T-helper 2 cell (primary cell): ENCODE measurements around the gene KRTAP4-1.
"Not testable (repeated sequence)": the region's sequence is repeated elsewhere in the genome, so short reads cannot be mapped to it uniquely, and the experiment has no call there.

ENCODE experiments used
- DNase-seq, 5 experiments: peaks; one replicate each; pipeline versions ENCODE4 v3.0.0 to v3.0.0-alpha.2; 2012 to 2022

KRTAP4-1 gene

GRCh38 chr17:41171886-41172285 is 12.8 kb downstream of the KRTAP4-1 start:
- DNase-seq = no peak

- no peak for DNase-seq
Measured at GRCh38 chr17:41168121-41168520, 16.6 kb downstream of the KRTAP4-1 start, which contains the start of gene KRTAP4-3. KRTAP4-3 (minus strand) TSS chr17:41168221; CDS start chr17:41168172, 49 bp downstream.

DNA sequence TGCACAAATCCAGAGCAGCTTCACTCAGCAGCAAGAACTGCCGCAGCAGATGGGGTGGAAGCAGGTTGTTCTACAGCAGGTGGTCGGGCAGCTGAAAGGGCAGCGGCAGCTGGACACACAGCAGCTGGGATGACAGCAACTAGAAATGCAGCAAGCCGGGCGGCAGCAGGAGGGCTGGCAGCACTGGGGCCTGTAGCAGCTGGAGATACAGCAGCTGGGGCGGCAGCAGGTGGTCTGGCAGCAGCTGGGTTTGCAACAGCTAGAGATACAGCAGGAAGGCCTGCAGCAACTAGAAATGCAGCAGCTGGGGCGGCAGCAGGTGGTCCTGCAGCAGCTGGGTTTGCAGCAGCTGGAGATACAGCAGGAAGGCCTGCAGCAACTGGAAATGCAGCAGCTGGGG is 17.1 kb downstream of the KRTAP4-1 start:
- no peak for DNase-seq

GRCh38 chr17:41163828-41164227 is 20.9 kb downstream of the KRTAP4-1 start:
- DNase-seq = no peak

GRCh38 chr17:41160648-41161047 is 24.1 kb downstream of the KRTAP4-1 start, which contains the start of gene KRTAP4-4:
KRTAP4-4 (minus strand) TSS chr17:41160748; CDS start chr17:41160691, 57 bp downstream.
- DNase-seq = no peak

DNA sequence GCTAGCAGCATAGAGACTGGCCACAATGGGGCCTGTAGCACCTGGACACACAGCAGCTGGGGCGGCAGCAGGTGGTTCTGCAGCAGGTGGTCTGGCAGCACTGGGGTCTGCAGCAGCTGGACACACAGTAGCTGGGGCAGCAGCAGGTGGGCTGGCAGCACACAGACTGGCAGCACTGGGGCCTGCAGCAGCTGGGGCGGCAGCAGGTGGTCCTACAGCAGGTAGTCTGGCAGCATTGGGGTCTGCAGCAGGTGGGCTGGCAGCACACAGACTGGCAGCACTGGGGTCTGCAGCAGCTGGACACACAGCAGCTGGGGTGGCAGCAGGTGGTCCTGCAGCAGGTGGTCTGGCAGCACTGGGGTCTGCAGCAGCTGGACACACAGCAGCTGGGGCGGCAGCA is 24.5 kb downstream of the KRTAP4-1 start:
- not testable (repeated sequence) for DNase-seq

DNA sequence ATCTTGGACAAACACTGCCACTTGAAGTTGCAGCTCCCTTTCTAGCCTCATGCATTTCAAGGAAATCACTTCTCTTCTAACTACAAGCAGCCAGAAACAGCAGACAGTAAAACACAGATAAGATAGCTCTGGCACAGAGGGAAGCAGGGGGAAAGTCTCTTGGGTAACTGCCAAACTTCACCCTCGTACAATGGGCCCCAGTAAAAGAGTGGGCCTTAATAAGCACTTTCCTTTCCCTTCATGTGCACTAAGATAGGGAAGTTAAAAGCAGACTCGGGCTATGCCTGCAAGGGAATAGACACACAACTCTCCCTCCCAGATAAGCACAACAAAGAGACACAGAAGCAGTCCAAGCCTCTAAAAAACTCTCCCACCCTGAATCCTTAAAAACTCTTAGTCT is 30.9 kb downstream of the KRTAP4-1 start:
- DNase-seq = no peak

DNA sequence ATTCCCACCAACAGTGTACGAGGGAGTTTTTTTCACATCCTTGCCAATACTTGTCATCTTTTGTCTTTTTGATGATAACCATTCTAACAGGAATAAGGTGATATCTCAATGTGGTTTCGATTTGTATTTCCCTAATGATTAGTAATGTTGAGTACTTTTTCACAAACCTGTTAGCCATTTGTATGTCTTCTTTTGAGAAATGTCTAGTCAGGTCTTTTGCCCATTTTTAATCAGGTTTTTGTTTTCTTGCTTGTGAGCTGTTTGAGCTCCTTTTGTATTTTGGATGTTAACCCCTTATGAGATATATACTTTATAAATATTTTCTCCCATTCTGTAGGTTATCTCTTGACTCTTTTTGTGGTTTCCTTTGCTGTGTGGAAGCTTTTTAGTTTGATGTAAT is 33.2 kb downstream of the KRTAP4-1 start:
- DNase-seq = no peak

DNA sequence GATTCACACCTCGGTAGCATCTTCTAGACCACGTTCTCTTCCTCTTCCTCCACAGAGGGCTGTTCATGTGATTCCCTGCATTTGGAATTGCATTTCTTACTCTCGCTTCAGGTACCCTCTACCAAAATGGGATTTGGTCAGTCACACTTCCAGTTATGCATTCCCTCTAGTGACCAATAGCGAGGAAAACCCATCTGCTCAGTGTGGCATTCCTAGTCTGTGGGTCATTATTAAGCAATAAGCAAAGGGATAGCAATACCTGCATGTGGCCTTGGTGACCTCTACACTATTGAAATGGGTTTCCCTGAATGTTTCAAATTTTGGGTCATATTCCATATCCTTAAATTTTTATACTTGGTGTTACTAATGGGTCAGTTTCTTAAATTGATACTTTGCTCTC is 34.7 kb downstream of the KRTAP4-1 start:
- no peak for DNase-seq

GRCh38 chr17:41149652-41149985 is 35.1 kb downstream of the KRTAP4-1 start, which contains the start of gene KRTAP4-5:
KRTAP4-5 (minus strand) TSS chr17:41149825; CDS start chr17:41149767, 58 bp downstream.
- no peak for DNase-seq

DNA sequence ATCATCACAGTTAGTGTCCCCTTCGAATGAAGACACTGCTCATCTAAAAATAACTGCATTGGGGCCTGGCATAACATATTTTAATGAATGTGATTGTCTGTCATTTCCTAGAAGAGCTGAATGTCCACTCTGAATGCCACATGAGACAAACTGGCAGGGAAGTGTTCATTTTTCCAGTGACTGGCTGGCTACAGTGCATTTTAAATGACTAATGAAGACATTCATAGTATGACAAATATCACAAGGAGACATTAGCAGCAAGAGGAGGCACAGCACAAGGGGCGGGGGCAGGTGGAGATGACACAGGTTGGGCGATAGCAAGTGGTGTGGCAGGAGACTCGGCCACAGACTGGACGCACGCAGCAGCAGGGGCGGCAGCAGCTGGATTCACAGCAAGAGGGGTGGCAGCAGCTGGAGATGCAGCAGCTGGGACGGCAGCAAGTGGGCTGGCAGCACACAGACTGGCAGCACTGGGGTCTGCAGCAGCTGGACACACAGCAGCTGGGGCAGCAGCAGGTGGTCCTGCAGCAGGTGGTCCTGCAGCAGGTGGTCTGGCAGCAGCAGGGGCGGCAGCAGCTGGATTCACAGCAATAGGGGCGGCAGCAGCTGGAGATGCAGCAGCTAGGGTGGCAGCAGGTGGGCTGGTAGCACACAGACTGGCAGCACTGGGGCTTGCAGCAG is 35.6 kb downstream of the KRTAP4-1 start:
- not testable (repeated sequence) for DNase-seq

DNA sequence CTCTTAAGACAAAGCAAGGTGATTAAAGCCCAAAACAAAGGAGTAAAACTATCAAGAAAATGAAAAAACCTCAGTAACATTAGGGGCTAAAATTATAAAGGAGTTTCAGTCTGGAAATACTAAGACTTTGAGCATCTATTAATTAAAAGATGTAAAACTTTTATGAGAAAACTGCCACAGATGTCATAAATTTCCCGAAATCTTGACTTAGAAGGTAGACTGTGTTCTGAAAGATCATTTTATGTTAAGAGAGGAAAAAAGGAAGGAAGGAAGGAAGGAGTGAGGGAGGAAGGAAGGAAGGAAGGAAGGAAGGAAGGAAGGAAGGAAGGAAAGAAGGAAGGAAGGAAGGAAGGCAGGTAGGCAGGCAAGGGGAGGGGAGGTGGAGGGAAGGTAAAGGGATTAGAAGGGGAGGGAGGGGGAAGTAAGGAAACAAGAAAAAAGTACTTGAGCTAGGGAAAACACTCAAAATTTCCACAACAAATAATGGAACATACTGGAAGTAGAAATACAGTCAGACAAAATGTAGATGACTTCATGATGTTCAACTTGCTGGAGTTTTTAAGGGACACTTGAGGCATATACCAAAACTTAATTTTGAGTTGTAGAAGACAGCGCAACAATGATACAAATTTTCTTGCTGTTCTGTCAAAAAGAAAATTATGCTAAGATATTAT is 37.0 kb downstream of the KRTAP4-1 start:
- DNase-seq = no peak

DNA sequence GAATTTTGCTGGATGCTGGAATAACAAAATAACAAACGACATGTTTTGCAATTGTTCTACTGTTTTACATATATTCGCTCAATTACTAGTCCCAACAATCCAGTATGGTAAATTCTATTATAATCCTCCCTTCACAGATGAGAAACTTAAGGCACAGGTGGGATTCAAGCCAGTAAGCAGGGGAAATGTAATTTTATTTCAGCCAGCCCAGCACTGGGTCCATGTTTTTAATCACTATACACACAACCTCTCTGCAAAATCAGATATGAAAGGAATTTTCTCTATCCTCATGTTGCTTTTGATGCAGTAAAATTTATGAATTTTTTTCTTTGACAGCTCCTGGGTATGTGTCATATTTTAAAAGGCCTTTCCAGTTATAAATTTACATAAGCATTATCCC is 39.5 kb downstream of the KRTAP4-1 start:
- DNase-seq = no peak

DNA sequence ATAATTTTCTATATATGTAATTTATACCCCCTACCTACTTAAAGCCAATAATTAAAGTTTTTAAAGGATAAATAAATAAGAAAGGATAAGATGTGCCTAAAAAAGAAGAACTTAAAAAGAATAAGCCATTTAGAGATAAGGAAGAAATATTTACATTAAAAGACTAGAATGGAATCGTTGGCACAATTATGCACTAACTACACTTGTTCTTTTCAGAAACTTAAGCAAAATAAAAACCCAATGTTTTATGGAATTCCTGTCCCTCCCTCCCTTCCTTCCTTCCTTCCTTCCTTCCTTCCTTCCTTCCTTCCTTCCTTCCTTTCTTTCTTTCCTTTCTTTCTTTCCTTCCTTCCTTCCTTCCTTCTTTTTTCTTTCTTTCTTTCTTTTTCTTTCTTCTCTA is 39.9 kb downstream of the KRTAP4-1 start:
- DNase-seq = no peak

DNA sequence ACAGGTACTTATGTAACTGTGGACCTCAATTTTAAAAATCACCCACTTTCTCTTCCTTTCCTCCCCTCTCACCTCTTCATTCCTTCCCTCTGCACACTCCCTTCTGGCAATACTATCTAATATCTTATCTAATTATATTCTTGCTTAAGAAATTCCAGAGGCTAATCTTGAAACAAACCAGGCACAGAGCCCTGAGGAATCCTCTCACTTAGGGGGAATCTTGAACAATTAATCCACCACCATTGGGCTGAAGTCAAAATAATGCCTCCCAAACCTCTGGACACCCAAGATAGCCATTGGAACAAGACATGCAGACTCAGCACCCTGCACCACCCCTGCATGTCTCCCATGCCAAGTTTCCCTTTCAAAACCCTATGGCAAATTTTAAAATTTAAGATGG is 43.4 kb downstream of the KRTAP4-1 start:
- no peak for DNase-seq

DNA sequence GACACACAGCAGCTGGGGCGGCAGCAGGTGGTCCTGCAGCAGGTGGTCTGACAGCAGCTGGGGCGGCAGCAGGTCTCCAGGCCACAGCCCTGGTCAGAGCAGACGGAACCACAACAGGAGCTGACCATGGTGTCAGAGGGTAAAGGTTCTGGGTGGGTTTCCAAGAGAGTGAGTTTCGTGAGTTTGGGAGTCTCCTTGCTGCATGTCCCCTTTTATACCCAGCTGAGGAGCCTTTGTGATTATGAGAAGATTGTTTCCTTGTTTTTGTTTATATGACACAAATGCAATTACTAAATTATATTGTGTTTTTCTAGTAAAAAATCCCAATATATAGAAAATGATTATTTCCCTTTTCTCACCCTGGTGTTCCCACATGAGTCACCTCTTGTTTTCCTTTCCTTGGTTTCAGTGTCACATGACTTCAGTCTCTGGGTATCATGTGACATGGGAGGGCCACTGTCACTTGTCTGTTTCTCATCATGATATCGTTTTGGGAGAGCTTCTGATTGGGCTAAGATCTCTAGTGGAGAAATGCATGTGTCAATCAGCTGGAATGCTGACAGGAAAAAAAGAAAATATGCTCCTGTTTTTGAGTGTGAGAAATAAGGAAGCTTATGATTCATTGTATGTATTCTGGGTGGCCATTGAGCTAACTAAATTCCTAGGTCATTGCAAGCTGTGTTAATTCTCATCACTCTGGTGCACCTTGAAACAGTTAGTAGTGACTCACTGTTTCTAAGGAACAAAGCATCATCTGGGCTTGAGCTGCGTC is 44.2 kb downstream of the KRTAP4-1 start, which contains the start of gene KRTAP4-6:
TSS of gene KRTAP4-6 (minus strand) at position 185 of the 772 bp plus-strand sequence. CDS start at position 128, 57 bp downstream.
- DNase-seq = no peak

DNA sequence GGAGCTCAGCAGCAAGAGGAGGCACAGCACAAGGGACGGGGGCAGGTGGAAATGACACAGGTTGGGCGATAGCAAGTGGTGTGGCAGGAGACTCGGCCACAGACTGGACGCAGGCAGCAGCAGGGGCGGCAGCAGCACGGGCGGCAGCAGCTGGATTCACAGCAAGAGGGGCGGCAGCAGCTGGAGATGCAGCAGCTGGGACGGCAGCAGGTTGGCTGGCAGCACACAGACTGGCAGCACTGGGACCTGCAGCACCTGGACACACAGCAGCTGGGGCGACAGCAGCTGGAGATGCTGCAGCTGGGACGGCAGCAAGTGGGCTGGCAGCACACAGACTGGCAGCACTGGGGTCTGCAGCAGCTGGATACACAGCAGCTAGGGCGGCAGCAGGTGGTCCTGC is 44.8 kb downstream of the KRTAP4-1 start:
- not testable (repeated sequence) for DNase-seq
